Islet of Langerhans (tissue), 1 donor: Measurements from ENCODE around the gene ENTHD1.
"Not testable (repeated sequence)": the region's sequence is repeated elsewhere in the genome, so short reads cannot be mapped to it uniquely, and the experiment has no call there.

Experiments used
- FAIRE-seq: peaks from one replicate; lab custom pipeline; 2011; peaks lifted over from hg19 to GRCh38; lab: Jason Lieb, UNC

Gene ENTHD1

GRCh38 chr22:39776295-39777009 lies 117.1 kb downstream of the ENTHD1 start:
- no peak for FAIRE-seq

- FAIRE-seq, result no peak
Measured at GRCh38 chr22:39773976-39774539, 119.5 kb downstream of the ENTHD1 start.

GRCh38 chr22:39773503-39773902 lies 120.1 kb downstream of the ENTHD1 start:
- FAIRE-seq, result no peak

- no peak for FAIRE-seq
Measured at GRCh38 chr22:39771486-39771885, 122.1 kb downstream of the ENTHD1 start.

- FAIRE-seq, result no peak
Measured at GRCh38 chr22:39765661-39766060, 127.9 kb downstream of the ENTHD1 start.

- FAIRE-seq, result no peak
Measured at GRCh38 chr22:39765046-39765445, 128.5 kb downstream of the ENTHD1 start.

- no peak for FAIRE-seq
Measured at GRCh38 chr22:39763276-39763675, 130.3 kb downstream of the ENTHD1 start.

GRCh38 chr22:39750759-39751158 lies 142.8 kb downstream of the ENTHD1 start:
- FAIRE-seq, result no peak

- FAIRE-seq, result no peak
Measured at GRCh38 chr22:39748877-39749276, 144.7 kb downstream of the ENTHD1 start.

- FAIRE-seq, result no peak
Measured at GRCh38 chr22:39746600-39747262, 146.8 kb downstream of the ENTHD1 start.

- FAIRE-seq, result no peak
Measured at GRCh38 chr22:39745789-39746188, 147.8 kb downstream of the ENTHD1 start.

GRCh38 chr22:39744353-39744752 lies 149.2 kb downstream of the ENTHD1 start:
- FAIRE-seq, result no peak

- FAIRE-seq, result no peak
Measured at GRCh38 chr22:39743935-39744334, 149.6 kb downstream of the ENTHD1 start.

GRCh38 chr22:39739338-39740027 lies 154.1 kb downstream of the ENTHD1 start:
- no peak for FAIRE-seq

GRCh38 chr22:39738746-39739145 lies 154.8 kb downstream of the ENTHD1 start:
- no peak for FAIRE-seq

- no peak for FAIRE-seq
Measured at GRCh38 chr22:39735776-39736175, 157.8 kb downstream of the ENTHD1 start.

GRCh38 chr22:39734866-39735265 lies 158.7 kb downstream of the ENTHD1 start:
- no peak for FAIRE-seq

GRCh38 chr22:39734046-39734445 lies 159.5 kb downstream of the ENTHD1 start:
- not testable (repeated sequence) for FAIRE-seq

GRCh38 chr22:39733191-39733590 lies 160.4 kb downstream of the ENTHD1 start:
- FAIRE-seq, result no peak

- FAIRE-seq, result no peak
Measured at GRCh38 chr22:39732625-39733024, 160.9 kb downstream of the ENTHD1 start.

- no peak for FAIRE-seq
Measured at GRCh38 chr22:39731881-39732555, 161.5 kb downstream of the ENTHD1 start.

GRCh38 chr22:39731481-39731880 lies 162.1 kb downstream of the ENTHD1 start:
- no peak for FAIRE-seq
